Esophagus (tissue), 2 donors: ENCODE results near the gene PLXNA2. TPM values are rescaled to one million over a fixed set of nuclear protein-coding genes. Genes with fewer than 3 reads are reported as not detected.

Source experiments
- H3K27ac ChIP-seq, 2 donors: one replicate each; pipeline ENCODE4 v1.5.1; 2013; ENCODE audit warnings: low read depth in 2 of 2, mild to moderate bottlenecking in 2 of 2, inconsistent platforms in 1 of 2, low read length in 1 of 2, moderate library complexity in 1 of 2
- H3K27me3 ChIP-seq, 2 donors: one replicate each; pipeline ENCODE4 v1.6.1; 2013; ENCODE audit warnings: low read length in 2 of 2, control low read depth in 1 of 2, mild to moderate bottlenecking in 1 of 2; ENCODE audit not compliant: insufficient read depth in 2 of 2, control insufficient read depth in 1 of 2
- H3K36me3 ChIP-seq, 2 donors: one replicate each; pipeline ENCODE4 v1.6.1; 2013; ENCODE audit warnings: low read length in 1 of 2; ENCODE audit not compliant: control insufficient read depth in 2 of 2, insufficient read depth in 2 of 2
- H3K4me1 ChIP-seq, 2 donors: one replicate each; pipeline ENCODE4 v1.6.1; 2013; ENCODE audit warnings: low read length in 1 of 2; ENCODE audit not compliant: control insufficient read depth in 2 of 2, insufficient read depth in 2 of 2
- H3K4me3 ChIP-seq, 2 donors: one replicate each; pipeline ENCODE4 v1.5.1; 2013; ENCODE audit warnings: low read length in 2 of 2, mild to moderate bottlenecking in 2 of 2, low read depth in 1 of 2, moderate library complexity in 1 of 2
- H3K9me3 ChIP-seq, 2 donors: one replicate each; pipeline ENCODE4 v1.6.1; 2013; ENCODE audit warnings: mild to moderate bottlenecking in 2 of 2, low read depth in 1 of 2, low read length in 1 of 2, moderate library complexity in 1 of 2; ENCODE audit not compliant: control insufficient read depth in 2 of 2, insufficient read depth in 1 of 2
- WGBS, 2 donors: extraction: QIAGEN DNeasy Blood & Tissue Kit; methylation state at CpG; one replicate each; pipeline ENCODE4 v1.1.7; 2013; 5-methylcytosine and 5-hydroxymethylcytosine counted together
- polyA plus RNA-seq, 2 donors: library from polyadenylated mRNA; stranded (reverse); fragments of 200-250 nt; gene quantifications; one replicate each; pipeline ENCODE4 v1.2.3, GENCODE V29; 2013
- donor health status: healthy with polysubstance abuse.
- donor health status: Bipolar disorder and iron deficiency.

PLXNA2 gene
- polyA plus RNA-seq, 2 donors = 12.6 to 25.5 TPM

DNA sequence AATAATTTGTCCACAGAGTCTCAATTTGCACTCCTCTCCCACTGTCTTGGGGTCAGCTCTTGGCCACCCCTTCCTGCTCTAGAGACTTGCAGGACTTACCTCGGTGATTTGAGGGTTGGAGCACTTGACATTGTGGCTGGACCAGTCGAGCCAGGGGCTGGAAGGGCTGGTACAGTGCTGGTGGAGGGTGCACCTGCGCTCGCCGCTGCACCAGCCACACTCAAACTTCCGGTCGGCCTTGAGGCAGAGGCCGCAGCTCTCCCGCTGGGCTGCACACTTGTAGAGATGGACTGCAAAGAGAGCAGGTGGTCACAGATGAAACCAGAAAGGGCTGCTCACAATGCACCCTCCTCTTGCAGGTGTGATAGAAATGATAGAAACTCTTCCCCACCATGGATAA, 165.0 kb downstream of the PLXNA2 start:
- H3K9me3 ChIP-seq = no peaks in the 10 kb centered on the region
- peaks cover 0 to 26% of the 10 kb centered on the region in 2 donors for H3K36me3 ChIP-seq
- no peak overlapping the region for H3K27ac ChIP-seq
- no peaks in the 10 kb centered on the region for H3K27me3 ChIP-seq
- 85 to 92% methylated on average over 9 of the region's 9 CpGs for WGBS, 2 donors
- no peak overlapping the region for H3K4me3 ChIP-seq
- H3K4me1 ChIP-seq = no peaks in the 10 kb centered on the region

DNA sequence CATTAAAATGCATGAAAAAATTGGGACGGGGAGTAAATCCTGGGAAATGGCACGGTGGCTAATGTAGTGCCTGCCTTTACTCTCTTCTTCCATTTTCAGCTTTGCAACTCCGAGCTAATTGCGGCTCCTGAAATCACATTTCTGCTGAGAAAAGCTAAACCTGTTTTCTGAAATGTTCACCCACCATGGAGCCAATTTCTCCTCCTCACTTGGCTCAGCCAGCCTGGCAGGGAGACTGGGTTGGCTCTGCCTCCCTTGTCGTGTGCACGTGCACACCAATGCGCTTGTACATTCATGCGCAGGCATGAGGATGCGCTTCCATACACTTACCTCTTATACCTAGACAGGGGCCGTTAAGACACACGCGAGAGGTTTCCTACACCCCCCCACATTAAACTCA, 165.4 kb downstream of the PLXNA2 start:
- H3K9me3 ChIP-seq = no peaks in the 10 kb centered on the region
- WGBS, 2 donors = 67 to 77% methylated on average over 12 of the region's 12 CpGs
- H3K4me3 ChIP-seq = no peak overlapping the region
- no peak overlapping the region for H3K27ac ChIP-seq
- H3K27me3 ChIP-seq = no peaks in the 10 kb centered on the region
- H3K36me3 ChIP-seq = peaks cover 0 to 26% of the 10 kb centered on the region in 2 donors
- no peaks in the 10 kb centered on the region for H3K4me1 ChIP-seq

DNA sequence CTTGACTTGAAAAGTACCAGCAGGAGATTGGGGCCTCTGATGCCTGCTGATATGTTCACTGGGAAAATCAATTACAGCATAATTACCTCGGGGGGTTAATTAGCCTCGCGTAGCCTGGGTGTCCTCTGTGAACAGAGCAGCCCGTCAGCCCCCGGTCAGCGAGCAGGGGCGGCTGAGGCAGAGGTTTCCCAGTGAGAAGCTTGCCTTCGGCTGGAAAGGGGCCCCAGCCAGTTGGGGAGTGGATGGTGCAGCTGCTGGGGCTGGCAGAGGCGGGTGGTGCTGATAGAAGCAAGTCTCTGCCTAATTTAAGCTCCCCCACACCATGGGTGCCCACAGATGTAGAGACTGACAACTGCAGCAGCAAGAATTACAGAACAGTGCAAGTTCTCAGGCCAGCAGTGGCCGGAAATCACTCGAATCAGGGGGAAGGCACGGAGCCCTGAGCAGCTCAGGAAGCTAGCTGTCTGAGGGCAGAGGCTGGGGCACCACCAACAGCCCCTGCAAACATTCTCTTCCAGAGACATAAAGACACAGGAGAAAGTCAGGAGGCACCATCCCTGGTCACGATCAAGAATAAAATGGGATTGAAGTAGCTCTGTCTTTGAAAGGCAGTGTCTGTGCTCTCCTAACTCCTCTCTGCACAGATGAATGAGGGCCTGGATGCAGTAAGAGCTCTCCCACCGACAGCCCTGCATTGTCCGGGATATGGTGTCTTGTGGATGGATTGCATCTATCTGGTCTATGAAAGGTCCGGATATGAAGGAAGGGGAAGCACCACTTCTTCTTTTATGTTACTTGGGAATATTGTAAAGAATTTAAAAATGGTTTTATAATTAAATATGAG, 166.7 kb downstream of the PLXNA2 start:
- 77 to 81% methylated on average over 16 of the region's 16 CpGs for WGBS, 2 donors
- no peak overlapping the region for H3K27ac ChIP-seq
- H3K27me3 ChIP-seq = no peaks in the 10 kb centered on the region
- no peaks in the 10 kb centered on the region for H3K4me1 ChIP-seq
- H3K9me3 ChIP-seq = no peaks in the 10 kb centered on the region
- peaks cover 0 to 26% of the 10 kb centered on the region in 2 donors for H3K36me3 ChIP-seq
- H3K4me3 ChIP-seq = no peak overlapping the region

DNA sequence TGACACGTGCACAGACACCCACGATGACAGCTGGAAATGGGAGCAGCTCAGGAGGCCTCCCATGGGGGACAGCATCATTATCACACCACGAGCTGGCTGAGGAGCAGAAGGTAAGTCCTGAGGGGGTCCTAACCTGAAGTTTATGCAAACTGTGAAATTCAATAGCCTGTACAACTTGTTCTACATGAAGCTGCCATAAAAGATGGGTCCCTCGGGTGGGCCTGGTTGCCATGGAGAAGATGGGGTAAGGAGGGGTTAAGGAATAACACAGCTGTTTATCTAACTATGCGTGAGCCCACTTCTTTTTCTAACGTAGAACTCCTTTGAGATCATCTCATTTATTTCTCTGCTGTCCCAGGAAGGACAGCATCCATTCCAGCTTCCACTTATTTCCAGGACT, 169.8 kb downstream of the PLXNA2 start:
- WGBS, 2 donors = 84 to 87% methylated on average over 6 of the region's 6 CpGs
- Histone ChIP-seq H3K36me3 (peaks cover 0 to 29% of the 10 kb centered on the region in 2 donors), H3K27ac (no peak overlapping the region)

DNA sequence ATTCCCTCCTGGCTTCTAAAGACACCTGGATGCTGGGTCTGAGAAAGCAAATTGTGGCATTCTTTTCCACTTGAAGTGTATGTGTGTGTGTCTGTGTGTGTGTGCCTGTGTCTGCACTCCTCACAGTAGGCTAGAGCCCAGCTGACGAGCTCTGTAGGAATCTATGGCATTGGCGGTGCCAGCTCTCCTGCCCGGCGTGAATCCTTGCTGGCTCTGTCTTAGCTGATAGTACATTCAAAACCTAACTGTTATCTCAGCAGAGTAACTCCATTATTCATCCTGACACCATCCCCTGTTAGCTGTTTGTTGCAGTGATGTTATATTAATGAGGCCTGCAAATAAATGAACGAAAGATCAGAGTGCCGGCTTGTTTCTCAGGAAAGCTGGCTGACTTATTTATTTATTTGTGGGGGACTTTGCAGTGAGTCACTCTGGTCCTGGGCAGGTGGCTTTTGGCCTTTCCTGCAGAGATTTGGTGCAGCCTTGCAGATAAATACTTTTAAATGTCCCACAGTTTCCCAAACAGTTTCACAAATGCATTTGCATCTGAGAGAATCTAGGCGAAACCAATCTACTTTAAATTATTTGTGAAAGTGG, 172.7 kb downstream of the PLXNA2 start:
- Histone ChIP-seq H3K9me3 (no peaks in the 10 kb centered on the region), H3K27me3 (no peaks in the 10 kb centered on the region), H3K36me3 (peaks cover 3 to 18% of the 10 kb centered on the region in 2 donors), H3K4me3 (no peak overlapping the region), H3K27ac (no peak overlapping the region), H3K4me1 (peaks cover 4 to 6% of the 10 kb centered on the region in 2 donors)
- WGBS, 2 donors = 88 to 90% methylated on average over 7 of the region's 7 CpGs

More for the DNA sequence above, 169.8 kb downstream of the PLXNA2 start:
- Histone ChIP-seq H3K4me1 (peaks cover 4 to 6% of the 10 kb centered on the region in 2 donors), H3K9me3 (no peaks in the 10 kb centered on the region), H3K27me3 (no peaks in the 10 kb centered on the region), H3K4me3 (no peak overlapping the region)

DNA sequence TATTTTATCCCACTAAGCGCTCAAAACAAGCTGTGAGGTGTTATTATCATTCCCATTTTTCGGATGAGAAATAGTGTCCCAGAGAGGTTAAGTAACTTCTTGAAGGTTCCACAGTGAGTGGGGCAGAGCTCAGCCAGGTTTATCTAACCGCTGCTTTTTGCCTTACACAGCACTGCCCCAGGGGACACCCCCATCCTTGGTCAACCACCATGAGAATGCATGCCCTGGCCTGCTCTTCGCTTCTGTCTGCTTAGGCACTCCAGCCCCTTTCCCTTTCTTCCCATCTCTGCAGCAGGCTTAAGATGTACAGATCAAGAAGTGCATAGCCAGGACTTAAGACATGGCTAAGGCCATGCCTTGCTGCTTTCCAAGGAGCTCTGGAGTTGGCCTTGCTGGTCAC, 174.3 kb downstream of the PLXNA2 start:
- Histone ChIP-seq H3K36me3 (peaks cover 3 to 23% of the 10 kb centered on the region in 2 donors), H3K4me1 (peaks cover 4 to 6% of the 10 kb centered on the region in 2 donors), H3K4me3 (no peak overlapping the region), H3K9me3 (no peaks in the 10 kb centered on the region), H3K27ac (no peak overlapping the region), H3K27me3 (no peaks in the 10 kb centered on the region)
- WGBS, 2 donors = 64 to 75% methylated on average over 4 of the region's 4 CpGs

DNA sequence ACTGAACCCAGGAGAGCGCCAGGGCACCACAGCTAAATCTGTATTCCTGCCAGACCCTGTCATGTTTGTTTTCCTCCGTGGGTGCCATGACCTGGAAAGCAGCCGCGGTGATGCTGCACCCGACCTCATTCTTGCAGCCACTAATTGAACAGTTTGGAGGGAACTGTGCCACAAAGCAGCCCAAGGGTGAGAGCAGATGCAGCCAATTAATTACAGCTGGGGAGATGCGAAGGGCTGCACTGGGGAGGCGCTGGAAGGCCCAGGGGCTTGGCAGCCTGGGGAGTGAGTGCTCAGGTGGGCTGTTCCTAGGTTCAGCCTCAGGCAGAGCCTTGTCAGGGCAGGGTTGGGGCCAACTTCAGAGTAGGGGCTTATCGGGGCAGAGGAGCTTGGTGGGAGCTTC, 174.9 kb downstream of the PLXNA2 start:
- Histone ChIP-seq H3K27ac (peak overlapping the region in 1 of 2 donors; percentile 61), H3K4me3 (no peak overlapping the region), H3K9me3 (no peaks in the 10 kb centered on the region), H3K36me3 (peaks cover 3 to 19% of the 10 kb centered on the region in 2 donors), H3K27me3 (no peaks in the 10 kb centered on the region), H3K4me1 (peaks cover 4 to 6% of the 10 kb centered on the region in 2 donors)
- 47 to 63% methylated on average over 8 of the region's 8 CpGs for WGBS, 2 donors

DNA sequence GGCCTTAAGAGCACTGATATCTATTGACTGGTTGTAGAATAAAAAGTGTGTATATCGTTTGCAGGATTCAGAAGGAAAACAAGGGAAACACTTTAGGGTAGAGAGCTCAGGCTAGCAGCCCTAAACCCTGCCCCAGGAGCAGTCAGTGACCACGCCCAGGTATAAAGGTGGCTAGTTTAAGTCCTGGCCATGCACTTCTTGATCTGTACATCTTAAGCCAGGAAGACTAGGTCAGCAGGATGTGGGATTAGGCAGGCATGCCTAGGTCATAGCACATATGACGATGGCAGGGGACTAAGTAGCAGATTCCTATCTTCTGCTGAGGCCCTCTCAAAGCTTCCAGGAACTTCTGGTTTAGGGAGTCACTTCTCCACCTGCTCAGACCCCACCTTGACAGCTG, 175.3 kb downstream of the PLXNA2 start:
- Histone ChIP-seq H3K36me3 (peaks cover 3 to 16% of the 10 kb centered on the region in 2 donors), H3K27me3 (no peaks in the 10 kb centered on the region)

DNA sequence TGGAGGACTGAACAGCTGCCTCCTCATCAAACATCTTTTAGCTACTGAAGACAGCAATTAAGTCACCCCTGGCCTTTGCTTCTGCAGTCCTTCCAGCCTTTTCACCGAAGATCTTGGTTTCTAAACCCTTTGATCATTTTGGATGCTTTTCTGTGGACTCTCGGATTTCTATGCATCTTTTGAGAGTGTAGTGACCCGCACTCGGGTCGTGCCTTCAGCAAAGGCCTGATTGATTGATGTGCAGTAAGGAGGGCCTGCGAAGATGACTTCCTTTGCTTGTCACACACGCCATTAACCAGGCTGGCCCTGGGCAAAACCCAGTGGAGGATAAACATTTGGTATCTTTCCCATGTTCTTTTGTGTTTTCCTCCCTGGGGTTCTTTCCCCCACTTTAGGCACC, 175.8 kb downstream of the PLXNA2 start:
- Histone ChIP-seq H3K27me3 (no peaks in the 10 kb centered on the region), H3K4me3 (no peak overlapping the region), H3K27ac (no peak overlapping the region), H3K9me3 (no peaks in the 10 kb centered on the region), H3K36me3 (peaks cover 3 to 16% of the 10 kb centered on the region in 2 donors), H3K4me1 (peaks cover 4 to 6% of the 10 kb centered on the region in 2 donors)
- 87 to 88% methylated on average over 7 of the region's 7 CpGs for WGBS, 2 donors

More for the DNA sequence above, 175.3 kb downstream of the PLXNA2 start:
- Histone ChIP-seq H3K4me1 (peaks cover 4 to 6% of the 10 kb centered on the region in 2 donors), H3K9me3 (no peaks in the 10 kb centered on the region), H3K27ac (peak overlapping the region in 1 of 2 donors; percentile 61), H3K4me3 (no peak overlapping the region)
- WGBS, 2 donors = 68 to 75% methylated on average over 3 of the region's 3 CpGs
